Heart left ventricle (tissue), 13 donors: Measurements from ENCODE around the gene MT1H.
"Not testable (repeated sequence)": the region's sequence is repeated elsewhere in the genome, so short reads cannot be mapped to it uniquely, and the experiment has no call there.

ENCODE experiments used
- CTCF ChIP-seq, 12 donors: fragments of 200-600 bp; sonication (generic) in 4 of 12; IDR thresholded peaks; one replicate each; pipeline versions ENCODE4 v1.5.0 to v1.8.0; 2018 to 2022; ENCODE audit warnings: antibody characterized with exemption in 12 of 12, mild to moderate bottlenecking in 5 of 12
- POLR2A ChIP-seq, 2 donors: fragments of 450-650 bp; IDR thresholded peaks; one replicate each; pipeline ENCODE4 v1.6.1; 2017; ENCODE audit warnings: antibody characterized with exemption in 2 of 2, mild to moderate bottlenecking in 2 of 2, moderate library complexity in 2 of 2
- donor health status: ischemic (EF 13 %, LVEDD 7.1; RV severe dilation, severe dysfunction).
- donor health status: DM: no; HTN: yes; CAD: no.
- donor health status: DM: no; HTN: no; CAD: no.
- donor health status: ischemic (EF 25% LVEDD 6.9; RV normal size, moderate dysfunction).
- donor health status: ischemic (EF 25% LVEDD 5.7; RV mildly dilated, moderate dysfunction).
- donor health status: ischemic (EF 35%, LVEDD 5.7; RV mildly dilated, moderate dysfunction).
- donor health status: nonischemic (EF 11% LVEDD 7.7; RV severe dilation, severe dysfunction).
- donor health status: DM: yes; HTN: yes; CAD: no.
- donor health status: PGD.
- donor health status: ischemic (EF 29% LVEDD 5.4; RV normal size, mild dysfunction).
- donor health status: nonischemic (EF 23%, LVEDD 6.1; RV moderate dilation, normal function).

GRCh38 chr16:56717532-56717931 is 47.9 kb downstream of the MT1H start:
- TF ChIP-seq CTCF, POLR2A (IDR thresholded peaks at IDR 0.05): not testable (repeated sequence)
